ENCODE results near the gene FBXO10. TPM values are rescaled to one million over a fixed set of nuclear protein-coding genes. Genes with fewer than 3 reads are reported as not detected.

Gene FBXO10
- total RNA-seq, 1 experiment from 2014 or later, result 14.0 TPM

- no peaks in the 10 kb centered on the region for H3K4me1 Mint-ChIP-seq
- DNase-seq (ENCODE audit: low spot score) (no peak), ATAC-seq (peak; percentile 41; the same call in 1 of the 2 replicates)
- H3K4me3 Mint-ChIP-seq, result no peak overlapping the region
- POLR2A ChIA-PET, result no interaction called here
- peaks cover 48% of the 10 kb centered on the region for H3K36me3 Mint-ChIP-seq
- no peak for TF ChIP-seq SP1 (CRISPR knock-in tag; conservative IDR thresholded peaks at IDR 0.05)
- TF ChIP-seq PREB (CRISPR knock-in tag; IDR thresholded peaks at IDR 0.05; ENCODE audit: borderline replicate concordance), result no peak
- TF ChIP-seq ZNF396 (CRISPR knock-in tag; IDR thresholded peaks at IDR 0.05; ENCODE audit: borderline replicate concordance), result no peak
- no peak for TF ChIP-seq ZNF671 (CRISPR knock-in tag; IDR thresholded peaks at IDR 0.05)
- no peak for TF ChIP-seq HMGXB4 (CRISPR knock-in tag; IDR thresholded peaks at IDR 0.05)
- no peak for TF ChIP-seq SOX15 (CRISPR knock-in tag; IDR thresholded peaks at IDR 0.05)
- TF ChIP-seq NR3C1 (CRISPR knock-in tag; conservative IDR thresholded peaks at IDR 0.05; ENCODE audit: low read depth), result no peak
- TF ChIP-seq FOXJ3 (CRISPR knock-in tag; IDR thresholded peaks at IDR 0.05; ENCODE audit: borderline replicate concordance), result no peak
- TF ChIP-seq EMX1 (CRISPR knock-in tag; IDR thresholded peaks at IDR 0.05), result no peak
- TF ChIP-seq ESRRA (CRISPR knock-in tag; IDR thresholded peaks at IDR 0.05; ENCODE audit: borderline replicate concordance), result no peak
- TF ChIP-seq ZBTB43 (CRISPR knock-in tag; IDR thresholded peaks at IDR 0.05), result no peak
- no peak for TF ChIP-seq NFYB (CRISPR knock-in tag; conservative IDR thresholded peaks at IDR 0.05; ENCODE audit: low read depth)
- no peak for TF ChIP-seq USF1 (CRISPR knock-in tag; IDR thresholded peaks at IDR 0.05)
- TF ChIP-seq CTCF (IDR thresholded peaks at IDR 0.05), result no peak
- no peaks in the 10 kb centered on the region for H3K27me3 Mint-ChIP-seq (ENCODE audit: low read depth)
- no peaks in the 10 kb centered on the region for H3K9me3 Mint-ChIP-seq
- no peak overlapping the region for H3K27ac Mint-ChIP-seq
- CTCF ChIA-PET, result no interaction called here
Observed at GRCh38 chr9:37582548-37583157, 6.5 kb upstream of the FBXO10 start.

- peaks cover 41% of the 10 kb centered on the region for H3K4me1 Mint-ChIP-seq
- ATAC-seq (no peak), DNase-seq (ENCODE audit: low spot score) (no peak)
- no peaks in the 10 kb centered on the region for H3K36me3 Mint-ChIP-seq
- TF ChIP-seq HMGA2 (CRISPR knock-in tag; IDR thresholded peaks at IDR 0.05) (no peak), EMX1 (CRISPR knock-in tag; IDR thresholded peaks at IDR 0.05) (no peak), PREB (CRISPR knock-in tag; IDR thresholded peaks at IDR 0.05; ENCODE audit: borderline replicate concordance) (no peak), GABPB1 (CRISPR knock-in tag; IDR thresholded peaks at IDR 0.05) (no peak)
- H3K27me3 Mint-ChIP-seq (ENCODE audit: low read depth), result no peaks in the 10 kb centered on the region
- POLR2A ChIA-PET, result interaction anchor here (0.6 kb wide), 1 partner anchor 135 kb away, joined by 3 read pairs; no protein-coding TSS in a partner anchor
- H3K9me3 Mint-ChIP-seq, result no peaks in the 10 kb centered on the region
- peak overlapping the region; percentile 57; the same call in 1 of the 2 replicates for H3K27ac Mint-ChIP-seq
- CTCF ChIA-PET, result interaction anchor here (1.1 to 2.3 kb wide), 7 partner anchors 9 to 225 kb away, joined by 3 to 10 read pairs (median 6); partner anchors contain the start of genes DCAF10 and TOMM5
- peak overlapping the region; percentile 82 for H3K4me3 Mint-ChIP-seq
Observed at GRCh38 chr9:37575511-37575914, 667 bp downstream of the FBXO10 start.

Data from WTC11 (cell line).